NCI-H524 treated with DMSO at 0.1 percent for 48 hours (cell line): ENCODE results near the gene MEX3B.

Source experiments
- DNase-seq: peaks from one replicate; lab custom pipeline; 2025; lab: John Stamatoyannopoulos, UW

MEX3B gene

DNA sequence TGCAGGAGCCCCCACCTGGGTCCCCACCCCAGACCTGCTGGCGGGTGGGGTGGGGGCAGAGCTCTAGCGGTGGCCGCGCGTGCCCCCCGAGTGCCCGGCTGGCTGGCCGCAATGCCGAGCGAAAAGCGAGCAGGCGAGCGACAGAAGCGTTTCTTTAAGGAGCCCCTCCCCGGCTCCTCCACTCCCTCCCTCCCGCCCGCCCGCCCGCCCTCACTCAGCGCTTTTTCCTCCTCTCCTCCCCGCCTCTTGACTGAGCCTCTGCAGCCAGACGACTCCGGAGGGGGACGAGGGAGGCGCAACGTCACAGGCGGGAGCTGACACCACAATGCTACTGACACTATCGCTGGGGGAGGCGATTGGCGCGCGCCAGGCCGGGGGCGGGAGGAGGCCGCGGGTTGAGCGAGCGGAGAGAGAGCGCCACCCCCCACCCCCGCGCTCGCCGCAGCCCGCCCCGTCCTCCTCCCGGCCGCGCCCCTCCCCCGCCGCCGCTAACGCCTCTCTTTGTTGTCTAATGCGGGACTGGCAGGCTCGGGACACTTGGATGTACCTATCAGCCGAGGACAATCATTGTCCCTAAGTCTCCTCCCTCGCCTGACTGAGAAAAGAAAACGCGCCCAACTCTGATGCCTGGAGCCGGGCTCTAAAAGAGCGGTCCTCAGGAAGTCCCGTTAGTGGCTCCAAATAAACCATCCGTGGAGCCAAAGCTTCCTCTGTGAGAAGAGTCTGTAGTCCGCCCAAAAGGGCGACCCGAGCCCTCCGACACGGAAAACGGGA lies at the start of gene MEX3B:
MEX3B (minus strand) TSS at position 127 of the 774 bp plus-strand sequence. CDS start 313 bp downstream, outside the sequence.
- peak; percentile 96 for DNase-seq

DNA sequence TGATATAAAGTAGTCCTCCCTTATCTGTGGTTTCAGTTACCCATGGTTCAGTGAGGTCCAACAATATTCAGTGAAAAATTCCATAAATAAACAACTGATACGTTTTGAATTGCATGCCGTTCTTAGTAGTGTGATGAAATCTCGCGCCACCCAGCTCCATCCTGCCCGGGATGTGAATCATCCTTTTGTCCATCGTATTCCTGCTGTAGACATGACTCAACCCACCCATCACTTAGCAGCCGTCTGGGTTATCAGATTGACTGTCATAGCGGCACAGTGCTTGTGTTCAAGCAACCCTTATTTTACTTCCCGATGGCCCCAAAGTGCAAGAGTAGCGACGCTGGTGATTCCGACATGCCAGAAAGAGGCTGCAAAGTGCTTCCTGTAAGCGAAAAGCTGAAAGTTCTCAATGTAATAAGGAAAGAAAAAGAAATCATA lies 48.0 kb upstream of the MEX3B start:
- DNase-seq, result no peak

DNA sequence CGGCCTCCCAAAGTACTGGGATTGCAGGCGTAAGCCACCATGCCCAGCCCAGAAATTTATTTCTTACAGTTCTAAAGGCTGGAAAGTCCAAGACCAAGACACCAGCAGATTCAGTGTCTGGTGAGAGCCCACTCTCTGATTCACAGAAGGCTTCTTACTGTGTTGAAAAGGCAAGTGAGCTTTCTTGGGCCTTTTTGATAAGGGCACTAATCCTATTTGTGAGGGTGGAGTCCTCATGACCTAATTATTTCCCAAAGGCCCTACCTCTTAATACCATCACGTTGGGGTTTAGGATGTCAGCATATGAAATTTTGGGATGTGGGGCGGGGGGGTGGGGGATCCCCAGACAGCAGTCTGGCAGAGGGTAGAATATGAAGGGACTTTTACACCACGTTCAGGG lies 47.5 kb upstream of the MEX3B start:
- DNase-seq, result no peak

- no peak for DNase-seq
Observed at GRCh38 chr15:82091636-82092140, 45.9 kb upstream of the MEX3B start.

DNA sequence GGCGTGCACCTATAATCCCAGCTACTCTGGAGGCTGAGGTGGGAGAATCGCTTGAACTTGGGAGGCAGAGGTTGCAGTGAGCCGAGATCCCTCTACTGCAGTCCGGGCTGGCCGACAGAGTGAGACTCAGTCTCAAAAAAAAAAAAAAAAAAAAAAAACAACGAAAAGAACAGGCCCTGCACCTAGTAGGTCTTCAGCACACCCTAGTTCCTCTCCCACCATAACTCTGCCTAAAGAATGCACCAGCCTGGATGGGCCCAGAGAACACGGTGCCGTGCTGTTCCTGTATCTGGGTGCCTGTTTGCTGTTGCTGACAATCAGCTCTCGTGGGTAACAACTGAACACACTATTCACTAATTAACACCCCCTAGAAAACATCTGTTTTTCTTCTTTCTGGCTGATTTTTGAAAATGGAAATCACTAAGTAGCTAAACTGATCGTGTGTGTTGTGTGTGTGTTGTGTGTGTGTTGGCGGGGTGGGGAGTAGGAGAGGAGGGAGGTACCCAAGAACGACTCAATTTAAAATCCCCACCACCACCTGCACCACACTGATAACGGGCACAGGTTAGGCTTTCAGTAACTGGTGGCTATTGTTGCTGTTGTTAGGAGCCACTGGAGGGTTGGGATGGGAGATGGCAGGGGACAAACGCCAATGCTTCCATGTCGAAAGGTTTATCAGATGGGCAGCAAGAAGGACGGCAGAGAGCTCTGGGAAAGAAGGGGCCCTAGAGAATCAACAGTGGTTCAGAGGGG lies 40.6 kb upstream of the MEX3B start:
- DNase-seq, result no peak

- no peak for DNase-seq
Observed at GRCh38 chr15:82081914-82082762, 36.3 kb upstream of the MEX3B start.

DNA sequence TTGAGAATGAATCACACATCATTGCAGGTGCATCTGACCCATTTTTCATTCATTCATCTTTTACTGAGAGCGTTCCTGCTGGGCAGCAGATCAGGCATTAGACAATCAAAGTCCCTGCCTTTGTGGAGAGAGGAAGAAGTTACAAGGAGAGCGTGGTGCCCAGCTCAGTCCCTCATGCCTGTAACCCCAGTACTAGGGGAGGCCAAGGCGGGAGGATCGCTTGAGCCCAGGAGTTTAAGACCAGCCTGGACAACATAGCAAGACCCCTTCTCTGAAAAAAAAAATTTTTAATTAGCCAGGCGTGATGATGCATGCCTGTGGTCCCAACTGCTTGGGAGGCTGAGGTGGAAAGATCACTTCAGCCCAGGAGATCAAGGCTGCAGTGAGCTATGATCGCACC lies 35.0 kb upstream of the MEX3B start:
- no peak for DNase-seq

DNA sequence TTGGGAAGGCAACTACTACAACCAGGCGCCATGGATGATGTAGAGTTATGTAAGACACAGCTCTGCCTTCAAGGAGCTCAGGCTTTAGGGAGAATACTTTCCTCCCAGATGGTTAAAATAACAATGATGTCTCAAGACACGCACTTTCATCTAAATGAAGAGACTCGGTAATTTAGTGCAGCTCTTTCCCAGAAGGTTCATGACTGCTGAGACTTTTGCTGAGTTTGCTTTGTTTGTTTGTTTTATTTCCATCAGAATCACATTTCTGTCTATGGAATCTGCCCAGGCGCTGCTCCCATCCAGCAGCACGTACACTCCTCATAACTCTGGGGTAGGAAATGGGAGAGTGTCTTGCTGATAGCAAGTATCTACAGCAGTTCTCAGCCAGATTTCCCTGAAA lies 33.9 kb upstream of the MEX3B start:
- no peak for DNase-seq

DNA sequence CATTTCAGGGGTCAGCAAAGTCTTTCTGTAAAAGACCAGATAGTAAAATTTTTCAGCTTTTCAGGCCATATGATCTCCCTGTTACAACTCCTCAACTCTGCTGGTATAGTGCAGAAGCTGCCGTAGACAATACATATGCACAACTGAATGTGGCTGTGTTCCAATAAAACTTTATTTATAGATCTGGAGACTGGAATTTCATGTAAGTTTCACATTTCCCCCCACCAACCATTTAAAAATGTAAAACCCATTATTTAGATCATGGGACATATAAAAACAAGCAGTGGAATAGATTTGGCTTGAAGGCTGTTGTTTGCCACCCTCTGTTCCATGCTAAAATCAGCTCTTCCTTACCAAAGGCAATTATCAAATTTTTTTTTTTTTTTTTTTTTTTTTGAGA lies 28.8 kb upstream of the MEX3B start:
- DNase-seq, result no peak

GRCh38 chr15:82072926-82073537 lies 27.2 kb upstream of the MEX3B start:
- no peak for DNase-seq

DNA sequence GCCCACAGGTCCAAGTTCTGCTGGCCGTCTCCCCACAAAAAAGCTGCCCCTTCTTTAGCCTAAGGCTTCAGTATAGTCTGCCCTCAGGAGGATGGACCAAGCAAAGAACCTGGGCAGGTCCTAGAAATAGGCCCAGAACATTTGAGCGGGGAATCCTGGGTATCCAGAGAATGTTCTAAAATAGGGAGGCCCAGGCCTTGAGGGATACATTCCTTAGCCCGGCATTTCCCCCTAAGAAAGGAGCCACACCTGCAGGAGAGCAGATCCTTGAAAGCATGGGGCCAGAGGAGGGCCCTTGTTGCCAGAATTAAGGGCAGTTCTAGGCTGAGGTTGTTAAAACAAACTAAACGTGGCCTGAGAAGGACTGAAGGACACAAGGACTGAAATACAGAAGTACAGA lies 20.6 kb upstream of the MEX3B start:
- DNase-seq, result no peak

DNA sequence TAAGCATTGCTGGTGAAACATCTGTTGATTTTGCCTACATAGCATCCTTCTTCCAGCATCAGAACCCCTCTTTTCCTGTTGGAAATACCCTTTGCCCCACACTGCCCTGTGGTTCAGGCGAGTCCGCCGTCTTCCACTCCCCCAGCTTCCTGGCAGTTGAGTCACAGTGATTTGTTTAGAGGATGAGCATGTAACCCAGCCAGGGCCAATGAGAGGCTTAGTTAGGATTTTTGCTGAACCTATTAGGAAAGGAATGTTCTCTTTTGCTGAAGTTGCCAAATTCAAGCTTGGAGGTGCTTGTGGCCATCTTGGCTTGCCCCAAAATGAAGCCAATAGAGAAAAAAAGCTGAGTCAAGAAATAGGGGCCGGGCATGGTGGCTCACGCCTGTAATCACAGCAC lies 19.0 kb upstream of the MEX3B start:
- DNase-seq, result no peak

DNA sequence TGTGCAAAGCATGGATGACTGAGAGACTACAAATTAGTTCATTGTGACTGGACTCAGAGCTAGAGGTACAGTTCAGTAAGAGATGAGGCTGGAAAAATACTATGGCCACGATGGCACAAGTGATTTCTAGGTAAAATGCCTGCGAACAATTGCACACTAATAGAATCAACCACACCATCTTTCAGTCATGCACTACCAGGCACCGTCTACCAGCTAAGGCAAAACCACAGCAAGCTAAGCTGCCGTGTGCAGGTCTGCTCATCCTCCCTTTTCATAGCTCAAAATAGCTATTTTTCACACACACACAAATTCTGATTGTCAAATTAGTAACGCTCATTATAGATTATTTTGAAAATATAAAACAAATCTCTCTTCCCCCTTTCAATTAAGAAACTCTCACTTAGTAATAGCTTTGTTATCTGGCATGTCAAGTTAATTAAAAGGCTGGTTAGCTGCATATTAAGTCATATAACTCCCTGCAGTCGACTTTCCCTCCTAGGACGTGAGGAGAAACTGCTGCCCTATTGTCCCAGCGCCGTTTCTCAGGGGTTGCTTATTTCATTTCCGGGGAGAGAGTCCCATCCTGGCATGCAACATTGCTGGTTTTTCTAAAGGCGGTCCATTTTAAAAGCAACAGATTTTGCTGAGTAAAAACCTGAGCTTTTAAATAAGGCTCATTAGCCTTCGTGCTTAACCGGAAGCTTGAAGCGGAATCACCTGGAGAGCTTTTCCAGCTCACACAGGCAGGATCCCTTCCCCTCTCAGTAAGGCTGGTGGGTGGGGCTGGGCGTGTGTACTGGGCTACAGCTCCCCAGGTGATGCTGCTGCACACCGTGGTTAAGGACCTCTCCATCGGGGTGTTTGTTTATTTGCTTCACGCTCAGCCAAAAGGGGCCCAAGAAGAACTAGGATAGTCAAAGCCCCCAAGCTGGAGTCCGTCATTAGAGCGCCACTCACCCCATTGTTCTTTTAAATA lies 16.9 kb upstream of the MEX3B start:
- DNase-seq, result no peak

- DNase-seq, result no peak
Observed at GRCh38 chr15:82060817-82061216, 15.0 kb upstream of the MEX3B start.

GRCh38 chr15:82058517-82059204 lies 12.8 kb upstream of the MEX3B start:
- DNase-seq, result no peak

DNA sequence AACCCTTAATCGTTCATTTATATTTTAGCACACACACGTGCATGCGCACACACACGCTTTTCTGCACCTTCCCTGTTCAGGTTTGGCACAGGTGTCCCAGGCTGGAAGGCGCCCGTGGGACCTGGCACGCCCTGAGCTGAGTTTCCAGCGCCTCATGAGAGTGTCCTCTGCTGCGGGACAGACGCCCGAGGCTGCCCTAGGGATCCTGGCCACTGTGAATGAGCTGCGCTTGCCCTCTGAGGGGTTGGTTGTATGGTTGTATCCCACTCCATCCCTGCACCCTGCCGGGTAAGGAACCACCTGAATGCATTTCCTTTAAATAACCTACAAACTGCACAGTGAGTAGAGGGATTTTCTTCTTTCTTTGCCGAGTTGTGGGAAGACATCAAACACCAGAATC lies 12.2 kb upstream of the MEX3B start:
- no peak for DNase-seq

DNA sequence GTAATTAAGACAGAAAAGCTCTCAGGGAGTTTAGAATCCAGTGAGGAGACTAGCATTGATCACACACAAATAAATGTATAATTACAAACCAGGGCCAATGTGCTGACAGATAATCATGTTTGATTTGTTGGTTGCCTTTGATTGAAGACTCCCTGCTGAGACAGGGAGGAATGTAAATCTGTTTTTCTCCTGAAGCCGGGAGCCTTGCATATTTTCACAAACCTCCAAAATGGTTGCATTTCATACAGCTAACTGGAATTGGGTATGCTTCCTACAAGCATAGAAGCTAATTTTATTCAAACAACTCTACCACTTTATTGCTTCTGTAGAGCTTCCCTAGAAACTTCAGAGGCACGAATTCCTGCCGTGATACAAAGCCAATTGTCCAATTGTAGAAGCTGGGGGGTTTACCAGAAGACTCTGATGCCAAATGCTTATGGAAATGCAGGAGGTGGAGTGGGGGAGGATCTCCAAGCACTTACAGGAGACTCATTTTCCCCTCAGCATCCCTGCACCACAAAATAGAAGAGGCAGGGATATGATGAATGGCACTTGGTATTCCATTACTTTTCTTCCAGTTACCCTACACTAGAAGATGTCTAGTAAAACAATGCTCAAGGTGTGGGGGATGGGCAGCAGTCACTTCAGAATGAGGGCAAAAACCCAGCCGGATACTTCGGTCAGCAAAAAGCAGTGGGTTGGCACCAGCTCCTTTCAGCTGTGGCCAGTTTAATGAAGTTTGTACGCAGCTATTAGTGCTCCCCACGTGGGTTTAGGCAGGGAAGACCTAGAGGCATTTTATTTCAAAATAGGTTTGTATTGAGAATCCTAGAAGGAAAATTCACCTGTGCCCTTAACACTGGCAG lies 11.4 kb upstream of the MEX3B start:
- no peak for DNase-seq

DNA sequence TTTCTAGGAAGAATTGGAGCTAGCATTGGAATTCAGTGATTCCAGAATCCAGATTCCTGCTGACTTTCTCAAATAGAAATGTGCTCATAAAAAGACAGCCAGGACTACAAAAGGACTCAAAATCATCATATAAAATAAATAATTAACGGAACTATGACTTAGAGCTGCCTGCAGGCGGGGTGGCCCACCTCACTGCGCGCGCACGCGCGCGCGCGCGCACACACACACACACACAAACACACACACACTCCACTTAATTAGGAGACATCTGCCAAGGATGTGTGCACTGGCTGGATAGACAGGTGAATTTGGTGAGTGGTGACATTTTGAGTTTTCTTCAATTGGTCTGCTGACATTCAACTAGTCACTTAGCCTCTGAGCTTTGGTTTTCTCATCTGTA lies 6.9 kb upstream of the MEX3B start:
- no peak for DNase-seq

DNA sequence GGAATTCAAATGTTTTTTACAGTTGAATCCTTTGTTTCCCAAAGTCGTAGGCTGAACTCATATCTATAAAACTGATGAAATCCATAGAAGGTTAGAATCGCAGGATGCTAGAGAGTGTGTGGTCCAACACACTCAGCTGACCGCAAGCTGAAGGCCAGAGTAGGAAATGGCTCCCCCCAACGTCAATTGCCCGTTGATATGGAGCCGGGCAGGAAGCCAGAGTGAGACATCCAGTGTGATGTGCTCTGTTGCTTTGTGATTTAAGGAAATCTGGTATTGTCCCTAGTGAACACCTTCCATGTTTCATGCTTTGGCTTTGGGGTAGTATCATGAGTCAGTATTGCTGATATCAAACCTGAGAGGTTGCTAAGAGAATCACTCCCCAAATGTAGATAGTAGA lies 5.8 kb upstream of the MEX3B start:
- DNase-seq, result no peak
